GM18520 (cell line): Measurements from ENCODE around the gene PDGFB.
A peak's percentile ranks its signal among the peaks of the same experiment; 100 is the strongest.

ENCODE experiments used
- ATAC-seq: cut with Tn5 transposase; IDR thresholded peaks from one replicate; pipeline ENCODE4 v1.9.1; 2021; ENCODE audit not compliant: unreplicated experiment

The PDGFB gene

DNA sequence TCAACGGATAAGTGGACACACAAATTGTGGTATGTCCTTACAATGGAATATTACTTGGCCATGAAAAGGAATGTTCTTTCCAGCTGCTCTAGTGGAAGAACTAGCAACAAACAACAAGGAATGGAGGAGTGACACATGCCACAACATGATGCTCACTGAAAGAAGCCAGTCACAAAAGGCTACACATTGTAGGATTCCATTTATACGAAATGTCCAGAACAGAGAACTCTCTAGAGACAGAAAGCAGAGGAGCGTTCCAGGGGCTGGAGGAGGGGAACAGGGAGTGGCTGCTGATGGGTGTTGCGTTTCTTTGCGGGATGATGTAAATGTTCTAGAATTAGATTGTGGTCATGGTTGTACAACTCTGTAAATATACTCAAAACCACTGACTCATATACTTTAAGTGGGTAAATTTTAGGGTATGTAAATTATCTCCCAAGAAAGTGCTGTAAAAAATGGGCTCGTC is 32.4 kb upstream of the PDGFB start:
- ATAC-seq, result no peak

GRCh38 chr22:39276440-39277141 is 31.8 kb upstream of the PDGFB start:
- ATAC-seq, result no peak

DNA sequence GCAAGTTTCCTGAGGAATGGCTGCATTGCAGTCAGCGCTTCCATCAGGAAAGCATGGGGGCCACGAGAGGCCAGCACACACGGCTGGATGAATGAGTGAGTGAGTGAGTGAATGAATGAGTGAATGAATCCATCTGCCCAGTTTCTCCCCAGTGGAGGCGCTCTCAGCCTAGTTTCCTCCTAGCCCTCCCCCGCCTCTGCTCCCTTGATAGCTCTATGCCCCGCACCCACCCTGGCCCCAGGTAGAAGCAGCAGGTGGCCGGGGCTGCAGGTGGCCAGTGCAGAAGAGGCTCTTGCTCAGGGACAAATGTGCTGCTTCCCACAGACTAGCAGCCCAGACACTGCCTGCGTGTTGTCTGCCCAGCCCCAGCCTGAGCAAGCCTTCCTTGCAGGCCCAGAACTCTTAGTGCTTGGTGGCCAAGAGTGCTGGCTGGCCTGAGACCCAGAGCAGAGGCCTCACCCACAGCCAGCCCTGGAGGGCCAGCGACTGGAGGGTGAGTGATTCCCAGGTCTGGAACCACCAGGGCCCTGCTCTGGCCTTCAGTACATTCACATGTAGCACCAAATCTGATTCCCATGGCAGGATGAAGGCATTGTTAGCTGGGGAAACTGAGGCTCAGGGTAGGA is 31.1 kb upstream of the PDGFB start:
- ATAC-seq, result no peak

DNA sequence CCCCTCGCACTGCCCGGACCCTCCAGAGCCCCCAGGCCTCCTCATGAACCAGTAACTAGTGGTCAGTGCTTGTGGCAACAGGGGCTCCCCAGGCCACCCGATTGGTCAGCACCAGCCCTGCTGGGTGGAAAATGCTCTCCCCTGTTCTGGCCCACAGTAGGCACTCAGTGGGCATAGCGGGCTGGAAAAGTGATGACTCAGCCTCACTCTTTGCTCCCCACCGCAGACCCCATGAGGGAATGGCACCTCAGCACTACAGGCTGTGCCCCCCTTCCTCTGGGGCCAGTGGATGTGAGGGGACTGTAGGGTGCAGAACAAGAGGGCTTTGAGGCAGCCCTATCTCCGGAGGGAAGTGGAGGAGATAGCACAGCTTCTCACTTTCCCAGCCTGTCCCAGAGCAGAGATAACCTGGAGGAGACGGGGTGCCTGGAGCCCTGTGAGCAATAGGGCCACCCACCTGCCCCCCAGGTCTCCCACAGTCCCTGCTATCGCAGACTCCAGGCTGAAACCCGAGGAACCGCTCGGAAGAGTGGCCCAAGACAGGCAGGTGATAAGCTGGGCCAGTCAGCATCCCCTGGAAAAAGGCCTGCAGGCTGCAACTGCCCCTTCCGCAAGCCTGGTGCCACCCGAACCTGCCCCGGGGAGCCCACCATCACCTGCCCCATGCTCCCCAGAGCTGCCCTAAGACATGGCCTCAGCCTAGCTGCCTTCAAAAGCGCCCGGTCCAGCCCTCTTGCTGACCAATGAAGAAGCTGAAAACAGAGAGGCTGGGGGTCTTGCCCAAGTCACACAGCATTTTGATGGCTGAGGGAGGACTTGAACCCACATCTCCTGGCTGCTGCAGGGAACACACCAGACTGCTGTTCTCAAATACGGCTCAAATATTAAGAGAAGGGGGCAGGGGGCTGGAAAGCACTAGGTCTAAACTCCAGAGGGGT is 29.4 kb upstream of the PDGFB start:
- ATAC-seq, result no peak

GRCh38 chr22:39270792-39271191 is 26.0 kb upstream of the PDGFB start:
- no peak for ATAC-seq

- no peak for ATAC-seq
Measured at GRCh38 chr22:39270280-39270679, 25.5 kb upstream of the PDGFB start.

DNA sequence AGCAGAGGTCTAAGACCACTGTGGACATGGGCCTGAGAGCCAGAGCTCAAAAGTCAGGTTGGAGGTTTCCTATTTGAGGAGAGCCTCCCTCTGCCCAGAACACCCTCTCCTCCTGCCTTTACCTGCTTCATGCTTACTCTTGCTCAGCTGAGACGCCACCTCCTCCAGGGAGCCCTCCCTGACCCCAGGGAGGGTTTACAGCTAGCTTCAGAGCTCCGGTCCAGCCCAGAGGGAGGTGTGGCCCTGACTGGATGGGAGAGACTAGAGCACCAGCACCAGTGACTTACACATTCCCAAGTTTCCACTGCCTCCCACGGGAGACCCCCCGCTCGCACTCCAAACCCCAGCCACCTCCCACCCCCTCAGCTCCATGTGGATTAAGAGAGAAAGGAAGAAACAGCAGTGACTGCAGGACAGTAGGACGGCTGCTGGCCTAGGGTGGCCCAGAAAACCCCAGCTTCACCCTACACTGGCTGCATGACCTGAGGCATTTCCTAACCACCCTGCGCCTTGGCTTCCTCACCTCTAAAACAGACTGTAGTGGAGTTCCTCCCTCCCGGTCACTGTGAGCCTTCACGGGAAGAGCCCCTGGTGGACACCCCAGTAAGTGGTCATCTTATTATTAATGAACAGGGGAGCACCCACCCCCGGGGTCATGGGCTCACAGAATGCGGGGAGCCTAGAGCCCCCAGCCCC is 24.5 kb upstream of the PDGFB start:
- no peak for ATAC-seq

DNA sequence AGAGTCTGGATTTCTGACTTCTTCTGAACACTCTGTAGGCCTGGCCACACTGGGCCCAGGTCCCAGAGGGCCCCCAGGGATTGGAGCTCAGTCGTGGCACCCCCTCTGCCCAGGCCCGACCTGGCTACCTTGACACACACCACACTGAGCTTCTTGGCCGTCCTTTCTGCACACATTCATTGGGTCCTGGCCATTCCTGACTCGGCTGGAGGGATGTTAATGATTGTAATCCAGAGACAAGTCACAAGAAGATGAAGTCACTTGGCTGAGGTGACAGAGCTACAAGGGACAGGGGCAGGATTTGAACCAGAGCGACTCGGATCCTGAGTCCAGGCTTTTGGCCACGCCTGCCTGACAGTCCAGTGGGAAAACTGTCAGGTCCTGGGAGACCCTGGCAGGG is 23.9 kb upstream of the PDGFB start:
- no peak for ATAC-seq

DNA sequence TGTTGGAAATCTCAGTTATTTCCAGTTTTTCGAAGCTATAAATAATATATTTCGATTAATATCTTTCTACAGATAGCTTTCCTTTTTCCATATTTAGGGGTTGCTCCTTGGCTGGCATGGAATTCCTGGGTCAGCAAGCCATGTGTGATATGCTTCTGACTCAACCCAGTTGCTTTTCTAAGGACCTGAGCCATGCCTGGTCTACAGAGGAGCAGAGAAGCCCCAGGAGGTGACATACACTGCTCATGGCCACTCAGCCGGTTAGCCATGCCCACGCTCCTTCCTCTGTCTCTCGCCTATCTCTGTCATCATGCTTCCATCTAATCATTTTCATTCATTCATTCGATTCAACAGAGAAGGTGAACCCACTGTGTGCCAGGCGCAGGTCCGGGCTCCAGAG is 23.2 kb upstream of the PDGFB start:
- no peak for ATAC-seq

- ATAC-seq, result peak; percentile 51
Measured at GRCh38 chr22:39266398-39267030, 21.7 kb upstream of the PDGFB start.

GRCh38 chr22:39265143-39265886 is 20.5 kb upstream of the PDGFB start:
- no peak for ATAC-seq

DNA sequence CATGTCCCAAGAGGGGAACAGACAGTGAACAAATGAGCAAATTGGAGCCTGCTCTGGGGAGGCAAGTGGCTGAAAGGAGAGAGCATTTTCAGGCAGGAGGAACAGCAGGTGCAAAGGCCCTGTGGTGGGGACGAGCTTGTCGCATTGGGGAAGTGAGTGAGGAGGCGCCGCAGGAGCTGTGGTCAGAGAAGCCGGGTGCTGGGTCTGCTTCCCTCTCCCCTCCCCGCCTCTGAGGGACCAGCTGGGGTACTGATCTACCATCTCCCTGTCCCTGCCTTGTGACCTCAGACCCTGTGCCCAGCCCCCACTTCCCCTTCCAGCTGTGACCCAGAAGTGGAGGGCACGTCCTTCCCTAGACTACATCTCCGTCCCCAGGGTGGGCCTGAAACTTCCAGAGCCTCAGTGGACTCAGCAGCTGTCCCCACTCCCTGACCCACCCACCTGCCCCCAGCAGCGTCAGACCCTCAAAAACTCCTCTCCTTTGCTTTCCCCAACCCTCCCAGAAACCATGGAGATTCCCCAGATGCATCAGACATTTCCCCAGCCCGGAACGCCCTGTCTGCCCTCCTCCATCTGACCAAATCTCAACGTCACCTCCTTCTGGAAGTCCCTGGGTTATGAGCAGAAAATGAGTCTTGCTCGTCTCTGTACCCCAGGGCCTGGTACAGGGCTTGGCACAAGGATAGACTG is 19.7 kb upstream of the PDGFB start:
- ATAC-seq, result no peak

DNA sequence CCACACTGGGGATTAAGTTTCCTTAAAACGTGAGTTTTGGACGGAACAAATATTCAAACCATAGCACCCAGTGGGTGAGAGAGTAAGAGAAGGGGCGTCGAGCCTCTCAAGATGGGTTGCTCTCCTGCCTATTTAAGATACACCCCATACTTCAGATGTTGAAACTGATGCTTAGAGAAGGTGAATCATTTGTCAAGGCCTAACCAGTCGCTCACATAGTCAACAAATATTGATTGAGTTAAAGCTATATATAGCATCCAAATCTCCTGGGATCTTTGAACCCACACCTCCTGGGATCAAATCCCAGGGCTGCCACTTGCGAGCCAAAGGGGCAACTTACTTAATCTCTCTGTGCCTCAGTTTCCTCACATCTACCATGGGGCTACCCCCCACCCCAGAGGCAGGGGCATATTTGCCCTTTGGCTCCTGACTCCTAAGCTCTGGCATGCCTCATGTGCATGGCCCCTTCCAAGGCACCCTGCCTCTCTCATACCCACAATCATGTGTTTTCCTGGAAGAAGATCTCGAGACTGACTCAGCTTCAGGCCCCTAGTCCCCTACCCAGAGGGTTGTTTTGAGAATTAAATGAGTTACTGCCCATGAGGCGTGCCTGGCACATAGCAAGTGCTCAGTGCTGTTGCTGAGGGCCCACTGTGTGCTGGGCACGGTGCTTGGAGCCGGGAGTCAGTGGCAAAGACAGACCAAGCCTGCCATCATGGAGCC is 19.0 kb upstream of the PDGFB start:
- no peak for ATAC-seq

DNA sequence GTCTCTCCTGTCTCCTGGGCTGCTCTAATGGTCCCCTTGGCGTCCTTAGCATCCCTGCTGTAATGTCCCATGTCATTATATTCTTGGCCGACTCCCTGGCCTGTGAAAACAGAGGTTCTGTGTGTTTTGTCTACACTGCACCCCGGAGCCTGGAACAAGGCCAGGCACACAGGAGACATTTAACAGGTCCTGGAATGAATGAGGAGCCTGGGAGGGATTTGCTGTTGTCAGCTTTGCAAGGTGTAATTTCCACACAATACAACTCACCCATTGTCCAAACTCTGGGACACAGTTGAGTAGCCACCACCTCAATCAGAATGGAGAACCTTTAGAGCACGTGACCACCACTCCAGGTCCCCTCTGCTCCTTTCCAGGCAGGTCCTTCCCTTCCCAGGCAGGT is 14.9 kb upstream of the PDGFB start:
- ATAC-seq, result no peak

GRCh38 chr22:39257901-39258475 is 13.2 kb upstream of the PDGFB start:
- no peak for ATAC-seq

DNA sequence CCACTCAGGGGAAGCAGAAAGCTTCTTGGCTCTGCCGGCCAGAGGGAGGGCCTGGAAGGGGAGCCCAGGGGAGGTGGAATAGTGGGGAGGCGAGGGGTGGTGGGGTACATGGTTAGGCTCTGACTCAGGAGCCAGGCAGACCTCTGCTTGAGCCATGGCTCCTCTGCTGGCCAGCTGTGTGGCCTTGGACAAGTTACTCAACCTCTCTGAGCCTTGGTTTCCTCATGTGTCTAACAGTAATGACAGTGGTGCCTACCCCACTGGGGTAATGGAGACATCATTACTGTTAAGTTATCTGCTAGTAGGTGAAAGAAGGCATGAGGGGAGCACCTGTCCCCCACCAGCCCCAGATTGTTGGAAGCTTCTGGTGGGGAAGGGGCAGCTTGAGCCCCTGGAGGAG is 12.2 kb upstream of the PDGFB start:
- ATAC-seq, result no peak

GRCh38 chr22:39256186-39256552 is 11.4 kb upstream of the PDGFB start:
- no peak for ATAC-seq

GRCh38 chr22:39255449-39256185 is 10.8 kb upstream of the PDGFB start:
- no peak for ATAC-seq
